ENCODE measurements around the gene FOXE3. TPM values are rescaled to one million over a fixed set of nuclear protein-coding genes. Genes with fewer than 3 reads are reported as not detected.

FOXE3 gene
- total and polyA plus RNA-seq, 2 donors from 2014 or later, result 0.19 TPM; not detected in 1

DNA sequence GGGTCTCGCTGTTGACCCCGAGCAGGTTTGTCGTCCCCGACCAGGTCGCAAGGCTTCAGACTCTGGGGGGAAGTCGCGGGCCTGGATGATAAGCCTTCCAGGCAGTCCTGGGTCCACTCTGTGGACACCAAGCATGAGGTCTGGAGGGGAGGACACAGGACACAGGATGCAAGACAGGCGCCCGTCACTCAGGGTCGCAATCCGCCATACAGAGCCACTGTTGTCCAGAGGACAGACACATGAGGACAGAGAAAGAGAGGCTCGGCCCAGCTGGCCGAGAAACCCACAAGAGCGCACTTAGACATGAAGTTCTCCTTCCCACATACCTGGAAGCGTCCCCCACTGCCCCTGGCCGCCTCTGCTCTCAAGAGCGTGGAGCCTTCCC, 16.9 kb downstream of the FOXE3 start:
- H3K4me1 ChIP-seq (ENCODE audit: control insufficient read depth in 2 of 3, insufficient read depth in 2 of 3, low read depth in 1 of 3, low read length in 3 of 3), result peaks cover 0 to 7% (median 5%) of the 10 kb centered on the region in 3 donors
- peaks cover 20% of the 10 kb centered on the region for H3K27me3 ChIP-seq (ENCODE audit: control insufficient read depth, insufficient read depth, low read length)
- intact Hi-C loops (cut with DNase I), result no loop called here
- TF ChIP-seq, protein P1, sequence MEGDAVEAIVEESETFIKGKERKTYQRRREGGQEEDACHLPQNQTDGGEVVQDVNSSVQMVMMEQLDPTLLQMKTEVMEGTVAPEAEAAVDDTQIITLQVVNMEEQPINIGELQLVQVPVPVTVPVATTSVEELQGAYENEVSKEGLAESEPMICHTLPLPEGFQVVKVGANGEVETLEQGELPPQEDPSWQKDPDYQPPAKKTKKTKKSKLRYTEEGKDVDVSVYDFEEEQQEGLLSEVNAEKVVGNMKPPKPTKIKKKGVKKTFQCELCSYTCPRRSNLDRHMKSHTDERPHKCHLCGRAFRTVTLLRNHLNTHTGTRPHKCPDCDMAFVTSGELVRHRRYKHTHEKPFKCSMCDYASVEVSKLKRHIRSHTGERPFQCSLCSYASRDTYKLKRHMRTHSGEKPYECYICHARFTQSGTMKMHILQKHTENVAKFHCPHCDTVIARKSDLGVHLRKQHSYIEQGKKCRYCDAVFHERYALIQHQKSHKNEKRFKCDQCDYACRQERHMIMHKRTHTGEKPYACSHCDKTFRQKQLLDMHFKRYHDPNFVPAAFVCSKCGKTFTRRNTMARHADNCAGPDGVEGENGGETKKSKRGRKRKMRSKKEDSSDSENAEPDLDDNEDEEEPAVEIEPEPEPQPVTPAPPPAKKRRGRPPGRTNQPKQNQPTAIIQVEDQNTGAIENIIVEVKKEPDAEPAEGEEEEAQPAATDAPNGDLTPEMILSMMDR (IDR thresholded peaks at IDR 0.05; ENCODE audit: borderline replicate concordance, extremely low read depth, insufficient read depth), result no peak
- no peak overlapping the region for H3K27ac ChIP-seq (ENCODE audit: low read depth in 2 of 2, low read length in 2 of 2)
- H3K9ac ChIP-seq (ENCODE audit: low read length in 3 of 3), result no peak overlapping the region
- no peaks in the 10 kb centered on the region for H3K36me3 ChIP-seq (ENCODE audit: control insufficient read depth in 2 of 3, insufficient read depth in 3 of 3, low read length in 3 of 3)
- DNase-seq, result no peak
- H3K9me3 ChIP-seq (ENCODE audit: control insufficient read depth in 2 of 3, insufficient read depth in 1 of 3, low read length in 3 of 3), result no peaks in the 10 kb centered on the region
- no peak for FAIRE-seq
- H3K4me3 ChIP-seq (ENCODE audit: low read length in 3 of 3), result no peak overlapping the region

DNA sequence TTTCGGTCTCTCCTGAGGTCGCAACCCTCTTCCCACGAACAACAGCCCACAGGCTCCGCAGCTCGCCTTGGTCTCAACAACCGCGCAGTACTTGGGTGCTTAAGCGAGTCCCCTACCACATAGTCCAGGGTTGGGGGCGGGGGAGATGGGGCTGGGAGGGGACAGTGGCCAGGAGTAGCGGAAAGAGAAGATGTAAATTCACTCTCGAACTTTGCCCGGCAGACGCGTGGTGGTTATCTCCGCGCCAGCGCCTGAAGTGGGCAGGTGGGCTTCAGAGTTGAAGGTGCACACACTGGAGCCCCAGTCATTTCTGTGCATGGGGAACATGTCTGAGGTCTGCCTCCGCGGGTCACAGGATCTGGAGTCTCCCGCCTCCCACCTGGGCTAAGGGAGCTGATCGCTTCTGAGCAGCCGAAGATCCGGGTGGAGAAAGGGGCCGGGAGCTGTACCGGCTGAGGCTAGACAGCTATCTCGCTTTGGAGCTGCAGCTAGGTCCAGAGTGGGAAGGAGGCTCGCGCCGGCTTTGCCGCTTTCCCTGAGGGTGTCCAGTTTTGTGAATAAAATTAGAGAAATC, 17.5 kb downstream of the FOXE3 start:
- no peak for FAIRE-seq
- no peak overlapping the region for H3K9ac ChIP-seq (ENCODE audit: low read length in 3 of 3)

DNA sequence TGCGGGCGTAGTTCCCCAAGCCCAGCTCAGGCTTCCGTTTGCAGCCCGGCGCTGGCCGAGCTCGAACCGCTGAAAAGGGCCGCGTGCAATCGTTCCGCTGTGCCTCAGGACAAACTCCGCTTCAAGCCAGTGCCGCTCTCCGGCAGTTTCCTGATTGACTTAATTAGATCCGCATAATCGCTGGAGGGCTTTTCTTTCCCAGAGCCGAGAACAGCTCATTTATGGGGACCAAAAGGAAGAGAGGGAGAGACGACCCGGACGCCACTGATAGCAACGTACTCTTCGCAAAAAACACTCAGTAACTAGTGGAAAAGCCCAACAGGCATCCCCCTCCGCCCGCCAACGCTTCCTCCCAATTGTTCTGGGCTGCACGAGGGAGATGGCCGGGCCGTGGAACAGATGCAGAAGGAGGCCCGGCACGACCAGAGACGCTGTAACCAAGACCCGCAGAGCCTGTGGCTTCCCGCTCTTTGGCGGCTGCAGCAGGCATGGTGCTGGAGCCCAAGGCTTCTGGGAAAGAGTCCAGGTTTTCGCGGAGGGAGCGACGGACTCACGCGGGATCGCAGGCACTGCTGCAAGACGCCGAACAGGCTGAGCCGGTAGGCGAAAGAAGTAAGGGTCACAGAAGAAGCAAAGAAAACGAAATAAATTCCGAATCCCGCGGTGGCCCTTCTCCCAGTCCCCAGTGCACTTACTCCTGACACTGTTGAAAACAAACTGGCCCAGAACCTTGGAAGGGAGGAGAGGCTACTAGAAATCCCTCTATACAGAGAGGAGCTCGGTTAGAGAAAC, 18.2 kb downstream of the FOXE3 start:
- FAIRE-seq, result no peak
- Histone ChIP-seq H3K9ac (ENCODE audit: low read length in 3 of 3) (no peak overlapping the region), H3K36me3 (ENCODE audit: control insufficient read depth in 2 of 3, insufficient read depth in 3 of 3, low read length in 3 of 3) (no peaks in the 10 kb centered on the region), H3K27me3 (ENCODE audit: control insufficient read depth, insufficient read depth, low read length) (peaks cover 20% of the 10 kb centered on the region), H3K4me1 (ENCODE audit: control insufficient read depth in 2 of 3, insufficient read depth in 2 of 3, low read depth in 1 of 3, low read length in 3 of 3) (peaks cover 0 to 7% (median 5%) of the 10 kb centered on the region in 3 donors), H3K4me3 (ENCODE audit: low read length in 3 of 3) (no peak overlapping the region), H3K27ac (ENCODE audit: low read depth in 2 of 2, low read length in 2 of 2) (no peak overlapping the region), H3K9me3 (ENCODE audit: control insufficient read depth in 2 of 3, insufficient read depth in 1 of 3, low read length in 3 of 3) (no peaks in the 10 kb centered on the region)
- intact Hi-C loops (cut with DNase I), result no loop called here
- DNase-seq, result peak; percentile 62 to 85 (median 73)
- TF ChIP-seq, protein P1 (IDR thresholded peaks at IDR 0.05; ENCODE audit: borderline replicate concordance, extremely low read depth, insufficient read depth), result no peak

More for the DNA sequence above, 17.5 kb downstream of the FOXE3 start:
- peak in 1 of 5 donors; percentile 21 for DNase-seq
- H3K36me3 ChIP-seq (ENCODE audit: control insufficient read depth in 2 of 3, insufficient read depth in 3 of 3, low read length in 3 of 3), result no peaks in the 10 kb centered on the region
- TF ChIP-seq, protein P1 (IDR thresholded peaks at IDR 0.05; ENCODE audit: borderline replicate concordance, extremely low read depth, insufficient read depth), result no peak
- H3K27ac ChIP-seq (ENCODE audit: low read depth in 2 of 2, low read length in 2 of 2), result no peak overlapping the region
- intact Hi-C loops (cut with DNase I), result no loop called here
- no peaks in the 10 kb centered on the region for H3K9me3 ChIP-seq (ENCODE audit: control insufficient read depth in 2 of 3, insufficient read depth in 1 of 3, low read length in 3 of 3)
- H3K4me1 ChIP-seq (ENCODE audit: control insufficient read depth in 2 of 3, insufficient read depth in 2 of 3, low read depth in 1 of 3, low read length in 3 of 3), result peaks cover 0 to 7% (median 5%) of the 10 kb centered on the region in 3 donors
- no peak overlapping the region for H3K4me3 ChIP-seq (ENCODE audit: low read length in 3 of 3)
- peaks cover 20% of the 10 kb centered on the region for H3K27me3 ChIP-seq (ENCODE audit: control insufficient read depth, insufficient read depth, low read length)

All from kidney (tissue), 14 donors.